Measurements from ENCODE around the gene TTBK2.

TTBK2 gene

GRCh38 chr15:42832576-42832975 is 88.0 kb downstream of the TTBK2 start:
- DNase-seq = no peak
- no peaks in the 10 kb centered on the region for H3K36me3 ChIP-seq
- no peak for TF ChIP-seq CTCF (IDR thresholded peaks at IDR 0.05; ENCODE audit: low read depth, low read length)

GRCh38 chr15:42826251-42826890 is 94.2 kb downstream of the TTBK2 start:
- H3K27me3 ChIP-seq (ENCODE audit: insufficient read depth, low read depth, severe bottlenecking) = no peaks in the 10 kb centered on the region
- H3K4me3 ChIP-seq (ENCODE audit: low read depth, low read length) = no peak overlapping the region
- no peak for DNase-seq
- H3K27ac ChIP-seq = no peak overlapping the region
- no peak for TF ChIP-seq CTCF (IDR thresholded peaks at IDR 0.05; ENCODE audit: low read depth, low read length)
- no peaks in the 10 kb centered on the region for H3K9me3 ChIP-seq (ENCODE audit: severe bottlenecking)
- no peaks in the 10 kb centered on the region; the same call in 1 of the 2 replicates for H3K36me3 ChIP-seq

More at GRCh38 chr15:42832576-42832975, 88.0 kb downstream of the TTBK2 start:
- Histone ChIP-seq H3K27me3 (ENCODE audit: insufficient read depth, low read depth, severe bottlenecking) (no peaks in the 10 kb centered on the region), H3K27ac (no peak overlapping the region), H3K4me3 (ENCODE audit: low read depth, low read length) (no peak overlapping the region), H3K9me3 (ENCODE audit: severe bottlenecking) (no peaks in the 10 kb centered on the region)

- H3K36me3 ChIP-seq = no peaks in the 10 kb centered on the region; the same call in 1 of the 2 replicates
- TF ChIP-seq CTCF (IDR thresholded peaks at IDR 0.05; ENCODE audit: low read depth, low read length) = no peak
- no peaks in the 10 kb centered on the region for H3K27me3 ChIP-seq (ENCODE audit: insufficient read depth, low read depth, severe bottlenecking)
- H3K27ac ChIP-seq = no peak overlapping the region
- no peak for DNase-seq
- no peak overlapping the region for H3K4me3 ChIP-seq (ENCODE audit: low read depth, low read length)
- H3K9me3 ChIP-seq (ENCODE audit: severe bottlenecking) = no peaks in the 10 kb centered on the region
Observed at GRCh38 chr15:42825599-42825998, 95.0 kb downstream of the TTBK2 start.

GRCh38 chr15:42820811-42821210 is 99.8 kb downstream of the TTBK2 start:
- DNase-seq = no peak

GRCh38 chr15:42819786-42820185 is 100.8 kb downstream of the TTBK2 start:
- H3K27me3 ChIP-seq (ENCODE audit: insufficient read depth, low read depth, severe bottlenecking) = no peaks in the 10 kb centered on the region
- TF ChIP-seq CTCF (IDR thresholded peaks at IDR 0.05; ENCODE audit: low read depth, low read length) = no peak
- H3K27ac ChIP-seq = no peak overlapping the region
- DNase-seq = no peak
- no peak overlapping the region for H3K4me3 ChIP-seq (ENCODE audit: low read depth, low read length)
- no peaks in the 10 kb centered on the region for H3K36me3 ChIP-seq
- no peaks in the 10 kb centered on the region for H3K9me3 ChIP-seq (ENCODE audit: severe bottlenecking)

More at GRCh38 chr15:42820811-42821210, 99.8 kb downstream of the TTBK2 start:
- Histone ChIP-seq H3K36me3 (no peaks in the 10 kb centered on the region), H3K27me3 (ENCODE audit: insufficient read depth, low read depth, severe bottlenecking) (no peaks in the 10 kb centered on the region), H3K9me3 (ENCODE audit: severe bottlenecking) (no peaks in the 10 kb centered on the region), H3K27ac (no peak overlapping the region), H3K4me3 (ENCODE audit: low read depth, low read length) (no peak overlapping the region)
- TF ChIP-seq CTCF (IDR thresholded peaks at IDR 0.05; ENCODE audit: low read depth, low read length) = no peak

GRCh38 chr15:42811433-42811832 is 109.1 kb downstream of the TTBK2 start:
- Histone ChIP-seq H3K27me3 (ENCODE audit: insufficient read depth, low read depth, severe bottlenecking) (no peaks in the 10 kb centered on the region), H3K36me3 (no peaks in the 10 kb centered on the region), H3K4me3 (ENCODE audit: low read depth, low read length) (no peak overlapping the region), H3K27ac (no peak overlapping the region), H3K9me3 (ENCODE audit: severe bottlenecking) (no peaks in the 10 kb centered on the region)
- DNase-seq = no peak
- no peak for TF ChIP-seq CTCF (IDR thresholded peaks at IDR 0.05; ENCODE audit: low read depth, low read length)

Data from WERI-Rb-1 (cell line).